AG04450 (cell line): ENCODE data around the gene BTBD18. TPM values are rescaled to one million over a fixed set of nuclear protein-coding genes. Genes with fewer than 3 reads are reported as not detected.

Experiments
- CTCF ChIA-PET: fragments of 300-600, 350-600 bp; formaldehyde crosslinking; extraction: SDS; loops from one replicate; lab custom pipeline; 2022; ENCODE audit warnings: antibody characterized with exemption, inconsistent platforms; lab: Charles Lee
- POLR2A ChIA-PET: fragments of 350-600 bp; formaldehyde crosslinking; extraction: SDS; loops from one replicate; lab custom pipeline; 2021; ENCODE audit warnings: antibody characterized with exemption, inconsistent platforms; lab: Yijun Ruan, JAX
- DNase-seq: peaks from one replicate; pipeline ENCODE4 v3.0.0-alpha.2; 2011; ENCODE audit warnings: low read depth, low spot score
- H3K27ac ChIP-seq: one replicate; pipeline ENCODE4 v1.5.1; 2012; ENCODE audit warnings: low read depth, low read length, control low read depth
- H3K27me3 ChIP-seq: one replicate; pipeline ENCODE4 v1.6.0; 2012; ENCODE audit warnings: low read length; ENCODE audit not compliant: control insufficient read depth, insufficient read depth
- H3K4me3 ChIP-seq: 2 replicates; pipeline ENCODE4 v1.5.1; 2011; ENCODE audit warnings: mild to moderate bottlenecking, low read depth, low read length, control low read depth
- H3K9me3 ChIP-seq: 2 replicates; pipeline ENCODE4 v1.5.1; 2012; ENCODE audit warnings: low read length; ENCODE audit not compliant: control insufficient read depth, insufficient read depth
- polyA plus RNA-seq: library from polyadenylated mRNA; depleted of rRNA; stranded (reverse); fragments of >200 nt; gene quantifications from 2 replicates; pipeline ENCODE4 v1.2.3, GENCODE V29; 2011; rRNA removed
- small RNA-seq: library from RNA; depleted of rRNA; stranded (forward); fragments of <200 nt; gene quantifications from one replicate; pipeline ENCODE3, GENCODE V24; 2012; ENCODE audit warnings: low read depth; ENCODE audit not compliant: insufficient read length
- TF ChIP-seq, protein P1 (sequence below): IDR thresholded peaks from 2 replicates; pipeline ENCODE4 v1.5.1; 2011; ENCODE audit warnings: low read depth, low read length, control low read depth, inconsistent platforms

BTBD18 gene
- polyA plus RNA-seq, 1 experiment: not detected

- no peaks in the 10 kb centered on the region for H3K27me3 ChIP-seq
- POLR2A ChIA-PET: no interaction called here
- H3K27ac ChIP-seq: no peak overlapping the region
- CTCF ChIA-PET: no interaction called here
- H3K4me3 ChIP-seq: no peak overlapping the region
- no peaks in the 10 kb centered on the region for H3K9me3 ChIP-seq
- no peak for DNase-seq
- TF ChIP-seq, protein P1, sequence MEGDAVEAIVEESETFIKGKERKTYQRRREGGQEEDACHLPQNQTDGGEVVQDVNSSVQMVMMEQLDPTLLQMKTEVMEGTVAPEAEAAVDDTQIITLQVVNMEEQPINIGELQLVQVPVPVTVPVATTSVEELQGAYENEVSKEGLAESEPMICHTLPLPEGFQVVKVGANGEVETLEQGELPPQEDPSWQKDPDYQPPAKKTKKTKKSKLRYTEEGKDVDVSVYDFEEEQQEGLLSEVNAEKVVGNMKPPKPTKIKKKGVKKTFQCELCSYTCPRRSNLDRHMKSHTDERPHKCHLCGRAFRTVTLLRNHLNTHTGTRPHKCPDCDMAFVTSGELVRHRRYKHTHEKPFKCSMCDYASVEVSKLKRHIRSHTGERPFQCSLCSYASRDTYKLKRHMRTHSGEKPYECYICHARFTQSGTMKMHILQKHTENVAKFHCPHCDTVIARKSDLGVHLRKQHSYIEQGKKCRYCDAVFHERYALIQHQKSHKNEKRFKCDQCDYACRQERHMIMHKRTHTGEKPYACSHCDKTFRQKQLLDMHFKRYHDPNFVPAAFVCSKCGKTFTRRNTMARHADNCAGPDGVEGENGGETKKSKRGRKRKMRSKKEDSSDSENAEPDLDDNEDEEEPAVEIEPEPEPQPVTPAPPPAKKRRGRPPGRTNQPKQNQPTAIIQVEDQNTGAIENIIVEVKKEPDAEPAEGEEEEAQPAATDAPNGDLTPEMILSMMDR: no peak
Measured at GRCh38 chr11:57700425-57700824, 51.2 kb downstream of the BTBD18 start.

DNA sequence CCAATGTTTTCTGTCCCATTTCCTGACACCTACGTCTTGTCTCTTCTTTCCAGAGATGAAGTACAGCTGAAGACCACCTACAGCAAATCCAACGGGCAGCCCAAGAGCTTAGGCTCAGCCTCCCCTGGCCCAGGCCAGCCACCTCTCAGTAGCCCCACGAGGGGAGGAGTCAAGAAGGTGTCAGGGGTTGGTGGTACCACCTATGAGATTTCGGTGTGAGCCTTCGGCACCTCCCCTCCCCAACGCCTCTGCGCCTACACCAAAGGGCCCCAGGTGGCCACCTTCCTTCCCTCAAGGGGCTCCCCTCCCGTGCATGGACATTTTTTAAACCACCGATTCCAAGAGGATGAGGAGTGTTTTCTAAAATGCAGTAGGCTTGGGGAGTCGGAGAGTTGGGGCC is 51.8 kb downstream of the BTBD18 start:
- H3K9me3 ChIP-seq: no peaks in the 10 kb centered on the region

GRCh38 chr11:57698843-57699365 is 52.7 kb downstream of the BTBD18 start:
- POLR2A ChIA-PET: no interaction called here
- Histone ChIP-seq H3K9me3 (no peaks in the 10 kb centered on the region), H3K27me3 (no peaks in the 10 kb centered on the region), H3K4me3 (no peak overlapping the region), H3K27ac (no peak overlapping the region)
- CTCF ChIA-PET: interaction anchor here (0.8 kb wide), 1 partner anchor 102 kb away, joined by 3 read pairs; no protein-coding TSS in a partner anchor
- DNase-seq: no peak
- TF ChIP-seq, protein P1: no peak

More for the DNA sequence above, 51.8 kb downstream of the BTBD18 start:
- TF ChIP-seq, protein P1: no peak
- DNase-seq: no peak
- CTCF ChIA-PET: no interaction called here
- Histone ChIP-seq H3K4me3 (no peak overlapping the region), H3K27ac (no peak overlapping the region), H3K27me3 (no peaks in the 10 kb centered on the region)
- POLR2A ChIA-PET: no interaction called here

Small RNA genes within 50 kb of the gene (small RNA-seq; reads per million reads assigned to genes)
- not detected for gene AP001931.1
- gene TMX2-CTNND1: not detected

Other genes starting within 250 kb of the BTBD18 start
- gene SLC43A1, start 236.1 kb downstream of the BTBD18 start, polyA plus RNA-seq: 14.6 and 17.5 TPM in 2 replicates
- gene TIMM10, start 221.1 kb downstream of the BTBD18 start, polyA plus RNA-seq: 76.6 and 82.8 TPM in 2 replicates
- gene SMTNL1, start 214.2 kb downstream of the BTBD18 start, polyA plus RNA-seq: not detected in 2 replicates
- 63.8 and 76.8 TPM in 2 replicates for gene UBE2L6, start 184.1 kb downstream of the BTBD18 start, polyA plus RNA-seq
- gene SERPING1, start 154.1 kb downstream of the BTBD18 start, polyA plus RNA-seq: 15.2 and 21.1 TPM in 2 replicates
- gene YPEL4, start 101.9 kb downstream of the BTBD18 start, polyA plus RNA-seq: 0.83 and 1.1 TPM in 2 replicates
- gene CLP1, start 94.1 kb downstream of the BTBD18 start, polyA plus RNA-seq: 17.7 and 18.0 TPM in 2 replicates
- gene ZDHHC5, start 83.7 kb downstream of the BTBD18 start, polyA plus RNA-seq: 56.7 and 64.3 TPM in 2 replicates
- 27.5 and 28.8 TPM in 2 replicates for gene MED19, start 39.6 kb downstream of the BTBD18 start, polyA plus RNA-seq
- 84.7 and 91.7 TPM in 2 replicates for gene TMX2, start 39.2 kb downstream of the BTBD18 start, polyA plus RNA-seq
- 94.8 and 104 TPM in 2 replicates for gene SELENOH, start 10.3 kb downstream of the BTBD18 start, polyA plus RNA-seq
- 190 and 191 TPM in 2 replicates for gene CTNND1, start 10.0 kb upstream of the BTBD18 start, polyA plus RNA-seq